H1 (cell line): ENCODE results near the gene PRR5. TPM values are rescaled to one million over a fixed set of nuclear protein-coding genes. Genes with fewer than 3 reads are reported as not detected.

ENCODE experiments used
- CTCF ChIA-PET: fragments of 300-600 bp; sonication (Branson Sonifier 250); formaldehyde crosslinking; loops from one replicate; lab custom pipeline; 2021; ENCODE audit not compliant: partially characterized antibody; lab: Charles Lee
- POLR2A ChIA-PET: fragments of 300-600 bp; sonication (Branson Sonifier 250); formaldehyde crosslinking; loops from one replicate; lab custom pipeline; 2021; ENCODE audit warnings: inconsistent platforms; ENCODE audit not compliant: partially characterized antibody; lab: Charles Lee
- DNase-seq, 2 experiments: peaks; one replicate each; pipeline versions ENCODE4 v3.0.0 to v3.0.0-alpha.2; 2010 to 2022; ENCODE audit warnings: low spot score in 2 of 2, low read depth in 1 of 2, mixed read lengths in 1 of 2
- FAIRE-seq: peaks from 2 replicates; lab custom pipeline; 2011; peaks lifted over from hg19 to GRCh38; lab: Jason Lieb, UNC
- H2AFZ ChIP-seq: 2 replicates; pipeline ENCODE4 v1.8.1; 2012; ENCODE audit warnings: low read length, inconsistent platforms
- H2AK5ac ChIP-seq: 2 replicates; pipeline ENCODE4 v1.6.1; 2013; ENCODE audit warnings: low read depth, low read length
- H2BK120ac ChIP-seq: replicated peaks from 2 replicates; pipeline ENCODE3; 2013; ENCODE audit warnings: low read depth, low read length, inconsistent platforms
- H2BK12ac ChIP-seq: 2 replicates; pipeline ENCODE4 v1.6.1; 2013; ENCODE audit warnings: low read depth, low read length
- H2BK15ac ChIP-seq: 2 replicates; pipeline ENCODE4 v1.6.1; 2013; ENCODE audit warnings: low read length
- H2BK20ac ChIP-seq: 2 replicates; pipeline ENCODE4 v1.6.1; 2013; ENCODE audit warnings: low read length
- H2BK5ac ChIP-seq: 2 replicates; pipeline ENCODE4 v1.6.1; 2013; ENCODE audit warnings: low read depth, low read length
- H3K14ac ChIP-seq: 2 replicates; pipeline ENCODE4 v1.6.1; 2013; ENCODE audit warnings: inconsistent platforms; ENCODE audit not compliant: insufficient read length
- H3K18ac ChIP-seq: 2 replicates; pipeline ENCODE4 v1.6.1; 2013; ENCODE audit warnings: low read length; ENCODE audit errors: extremely low read depth
- H3K23ac ChIP-seq: 2 replicates; pipeline ENCODE4 v1.6.1; 2013; ENCODE audit warnings: inconsistent platforms; ENCODE audit not compliant: insufficient read length
- H3K23me2 ChIP-seq: 2 replicates; pipeline ENCODE4 v1.6.1; 2013; ENCODE audit warnings: low read depth, low read length
- H3K27ac ChIP-seq: 2 replicates; pipeline ENCODE4 v1.6.1; 2011; ENCODE audit warnings: low read depth, low read length, inconsistent platforms
- H3K27me3 ChIP-seq, 4 experiments: replicated peaks in 1 of 4; 1 replicate in 1 of 4; 2 replicates in 3 of 4; pipeline versions ENCODE4 v1.6.1 to v1.8.1; 2011 to 2013; ENCODE audit warnings: low read length in 3 of 4, mild to moderate bottlenecking in 3 of 4, inconsistent platforms in 2 of 4, mixed read lengths in 2 of 4, moderate library complexity in 1 of 4; ENCODE audit not compliant: control insufficient read depth in 3 of 4, insufficient read depth in 3 of 4; ENCODE audit errors: extremely low read depth in 1 of 4
- H3K36me3 ChIP-seq, 4 experiments: 2 replicates each; pipeline versions ENCODE4 v1.6.1 to v1.8.1; 2011 to 2013; ENCODE audit warnings: mild to moderate bottlenecking in 4 of 4, low read length in 3 of 4, moderate library complexity in 2 of 4, control low read depth in 1 of 4, inconsistent platforms in 1 of 4; ENCODE audit not compliant: insufficient read depth in 4 of 4, control insufficient read depth in 2 of 4
- H3K4ac ChIP-seq: replicated peaks from 2 replicates; pipeline ENCODE3; 2013; ENCODE audit warnings: low read length, low read depth, mixed read lengths, inconsistent platforms; ENCODE audit not compliant: insufficient read length
- H3K4me1 ChIP-seq, 4 experiments: replicated peaks in 1 of 4; 1 replicate in 1 of 4; 2 replicates in 3 of 4; pipeline versions ENCODE4 v1.6.1 to v1.8.1; 2011 to 2013; ENCODE audit warnings: low read length in 3 of 4, inconsistent platforms in 2 of 4, mixed read lengths in 1 of 4; ENCODE audit not compliant: insufficient read depth in 4 of 4, control insufficient read depth in 3 of 4
- H3K4me2 ChIP-seq, 2 experiments: 2 replicates each; pipeline versions ENCODE4 v1.6.1 to v1.8.1; 2011 to 2013; ENCODE audit warnings: low read depth in 2 of 2, low read length in 2 of 2, control low read depth in 1 of 2, inconsistent platforms in 1 of 2, mild to moderate bottlenecking in 1 of 2; ENCODE audit not compliant: insufficient read depth in 1 of 2
- H3K4me3 ChIP-seq, 4 experiments: fragments of 200-600, 300-600 bp in 1 of 4; sonication (generic), shearing (Covaris generic), sonication (Bioruptor Twin) in 1 of 4; 2 replicates each; pipeline versions ENCODE4 v1.5.1 to v1.8.1; 2011 to 2016; ENCODE audit warnings: low read length in 4 of 4, low read depth in 3 of 4, control low read depth in 2 of 4, inconsistent platforms in 2 of 4, mild to moderate bottlenecking in 2 of 4, mixed read lengths in 1 of 4, moderate library complexity in 1 of 4; ENCODE audit not compliant: insufficient read depth in 2 of 4; ENCODE audit errors: extremely low read depth in 1 of 4
- H3K56ac ChIP-seq: replicated peaks from 2 replicates; pipeline ENCODE3; 2013; ENCODE audit warnings: low read depth, mild to moderate bottlenecking, mixed read lengths, low read length, inconsistent platforms; ENCODE audit not compliant: insufficient read length
- H3K79me1 ChIP-seq: 2 replicates; pipeline ENCODE4 v1.6.1; 2013; ENCODE audit warnings: low read depth, low read length, control low read depth
- H3K79me2 ChIP-seq, 2 experiments: 2 replicates each; pipeline versions ENCODE4 v1.6.1 to v1.8.1; 2012 to 2013; ENCODE audit warnings: low read length in 2 of 2, mild to moderate bottlenecking in 2 of 2, inconsistent platforms in 1 of 2; ENCODE audit not compliant: insufficient read depth in 2 of 2, control insufficient read depth in 1 of 2
- H3K9ac ChIP-seq, 4 experiments: replicated peaks in 1 of 4; 1 replicate in 1 of 4; 2 replicates in 3 of 4; pipeline versions ENCODE4 v1.6.1 to v1.8.1; 2011 to 2013; ENCODE audit warnings: low read depth in 3 of 4, low read length in 3 of 4, control low read depth in 2 of 4, mild to moderate bottlenecking in 2 of 4, moderate library complexity in 2 of 4, inconsistent platforms in 1 of 4; ENCODE audit errors: extremely low read depth in 1 of 4
- H3K9me3 ChIP-seq, 2 experiments: 2 replicates each; pipeline versions ENCODE4 v1.6.1 to v1.8.1; 2012 to 2013; ENCODE audit warnings: mild to moderate bottlenecking in 2 of 2, moderate library complexity in 2 of 2, control low read depth in 1 of 2, inconsistent platforms in 1 of 2, low read depth in 1 of 2, low read length in 1 of 2, mixed read lengths in 1 of 2; ENCODE audit not compliant: insufficient read depth in 2 of 2
- H4K20me1 ChIP-seq, 2 experiments: replicated peaks in 1 of 2; 2 replicates each; pipeline versions ENCODE3 to v1.8.1; 2011 to 2013; ENCODE audit warnings: inconsistent platforms in 2 of 2, low read length in 2 of 2, mild to moderate bottlenecking in 1 of 2; ENCODE audit not compliant: insufficient read depth in 2 of 2, control insufficient read depth in 1 of 2
- H4K5ac ChIP-seq: 2 replicates; pipeline ENCODE4 v1.6.1; 2013; ENCODE audit warnings: low read length, low read depth, mixed read lengths, inconsistent platforms; ENCODE audit not compliant: insufficient read length
- H4K8ac ChIP-seq: 2 replicates; pipeline ENCODE4 v1.8.0; 2013; ENCODE audit warnings: mild to moderate bottlenecking, moderate library complexity, low read length, inconsistent platforms; ENCODE audit not compliant: insufficient read depth; ENCODE audit errors: extremely low read depth
- H4K91ac ChIP-seq: replicated peaks from 2 replicates; pipeline ENCODE3; 2013; ENCODE audit warnings: low read length, mixed read lengths, inconsistent platforms; ENCODE audit not compliant: insufficient read length
- ASH2L ChIP-seq: fragments of 200-600, 300-600 bp; sonication (generic); IDR thresholded peaks from one replicate; pipeline ENCODE4 v1.7.1; 2017; ENCODE audit warnings: low read length
- FOSL1 ChIP-seq: IDR thresholded peaks from 2 replicates; pipeline ENCODE4 v1.6.1; 2011; ENCODE audit warnings: mild to moderate bottlenecking, low read depth, low read length, moderate library complexity; ENCODE audit not compliant: insufficient read depth
- POU5F1 ChIP-seq: IDR thresholded peaks from 2 replicates; pipeline ENCODE4 v1.6.1; 2011; ENCODE audit warnings: low read depth, mild to moderate bottlenecking, low read length, moderate library complexity
- RAD21 ChIP-seq, 2 experiments: IDR thresholded peaks in 1 of 2; conservative IDR thresholded peaks in 1 of 2; 2 replicates each; pipeline ENCODE4 v1.6.1; 2011; ENCODE audit warnings: low read depth in 2 of 2, low read length in 2 of 2, improper control_type of control experiment in 1 of 2, inconsistent platforms in 1 of 2, mild to moderate bottlenecking in 1 of 2, moderate library complexity in 1 of 2
- RFX5 ChIP-seq: IDR thresholded peaks from 2 replicates; pipeline ENCODE4 v1.6.1; 2011; ENCODE audit warnings: low read depth, low read length, improper control_type of control experiment, borderline replicate concordance
- SRF ChIP-seq: IDR thresholded peaks from 2 replicates; pipeline ENCODE4 v1.6.1; 2011; ENCODE audit warnings: mild to moderate bottlenecking, low read depth, low read length, moderate library complexity
- YY1 ChIP-seq: IDR thresholded peaks from 2 replicates; pipeline ENCODE4 v1.6.1; 2011; ENCODE audit warnings: low read depth, mild to moderate bottlenecking, low read length
- WGBS, 2 experiments: shearing (Covaris generic) in 1 of 2; methylation state at CpG; one replicate each; pipeline versions ENCODE4 v1.1.6 to v1.1.7; 2013 to 2015; ENCODE audit warnings: low lambda C conversion rate in 2 of 2, mixed read lengths in 2 of 2, inconsistent platforms in 1 of 2, low coverage in 1 of 2, missing lambda C conversion rate in 1 of 2; ENCODE audit not compliant: insufficient replicate concordance in 2 of 2, insufficient coverage in 1 of 2, insufficient read length in 1 of 2; ENCODE audit errors: extremely low coverage in 1 of 2, missing lambda C conversion rate in 1 of 2; 5-methylcytosine and 5-hydroxymethylcytosine counted together
- polyA plus RNA-seq, 7 experiments: library from polyadenylated mRNA; depleted of rRNA in 3 of 7; stranded (reverse) in 5 of 7; unstranded in 2 of 7; fragments of >200 nt in 5 of 7; fragments of 200-250 nt in 2 of 7; gene quantifications; 1 replicate in 5 of 7; 2 replicates in 1 of 7; 4 replicates in 1 of 7; pipeline versions ENCODE4 v1.2.1 to v1.2.3, GENCODE V29; 2011 to 2013; ENCODE audit warnings: missing spikeins in 2 of 7, mixed read lengths in 2 of 7
- total RNA-seq: library from RNA; stranded (reverse); fragmentation: NEBNext Ultra II Directional; extraction: Animal tissue kit (Norgen Biotek cat#: 25700); gene quantifications from 2 replicates; pipeline ENCODE4 v1.2.1, GENCODE V29; 2021

PRR5 gene
- total and polyA plus RNA-seq, 2 of the 8 experiments (the other 6 are each of a cell fraction or from before 2014, with no cell fraction given) = 16.5 to 25.7 TPM

- POLR2A ChIA-PET = interaction anchor here (0.7 to 1.1 kb wide), 4 partner anchors 10 to 33 kb away, joined by 3 to 4 read pairs (median 4); partner anchors contain the start of gene ARHGAP8
- peaks cover 8% of the 10 kb centered on the region for H3K79me1 ChIP-seq
- no peak overlapping the region for H2BK20ac ChIP-seq
- H2AFZ ChIP-seq = no peak overlapping the region
- no peak overlapping the region for H2BK120ac ChIP-seq
- no peaks in the 10 kb centered on the region for H3K9me3 ChIP-seq
- 94% methylated on average over 21 of the region's 23 CpGs; no CpG with 5 or more reads in 1 of the 2 experiments for WGBS, 2 experiments
- no peak overlapping the region; the same call in 1 of the 2 replicates for H3K18ac ChIP-seq
- H3K4ac ChIP-seq = no peak overlapping the region
- no peak overlapping the region for H3K4me3 ChIP-seq
- H3K23me2 ChIP-seq = no peaks in the 10 kb centered on the region
- DNase-seq = no peak
- H4K8ac ChIP-seq = peak overlapping the region; percentile 74; the same call in 1 of the 2 replicates
- peaks cover 0 to 29% of the 10 kb centered on the region in 2 experiments; a peak in 2 of 4 replicates for H3K79me2 ChIP-seq
- TF ChIP-seq FOSL1 = no peak
- TF ChIP-seq SRF = no peak
- no peak for TF ChIP-seq RFX5
- no peak for TF ChIP-seq RAD21 (IDR thresholded peaks at IDR 0.05 in 1 of 2, conservative IDR thresholded peaks at IDR 0.05 in 1 of 2; ENCODE audit: low read depth in 2 of 2, low read length in 2 of 2)
- TF ChIP-seq ASH2L = no peak
- TF ChIP-seq POU5F1 = no peak
- TF ChIP-seq YY1 = no peak
- TF ChIP-seq, all 59 proteins: peak for 0
- no peak overlapping the region for H3K9ac ChIP-seq
- no peak overlapping the region; the same call in 1 of the 2 replicates for H2AK5ac ChIP-seq
- FAIRE-seq = no peak
- H4K5ac ChIP-seq = no peak overlapping the region
- no peak overlapping the region; a peak in 1 of 4 replicates for H3K4me2 ChIP-seq
- no peak overlapping the region for H3K27ac ChIP-seq
- H4K20me1 ChIP-seq = peaks cover 8% of the 10 kb centered on the region in 2 experiments
- no peak overlapping the region for H3K23ac ChIP-seq
- peak overlapping the region; percentile 60; the same call in 1 of the 2 replicates for H2BK5ac ChIP-seq
- H3K36me3 ChIP-seq = no peaks in the 10 kb centered on the region
- no peaks in the 10 kb centered on the region for H3K27me3 ChIP-seq
- no peak overlapping the region for H3K56ac ChIP-seq
- CTCF ChIA-PET = interaction anchor here (1.5 kb wide), 1 partner anchor 11 kb away, joined by 7 read pairs; no protein-coding TSS in a partner anchor
- H4K91ac ChIP-seq = no peak overlapping the region
- H3K14ac ChIP-seq = no peak overlapping the region
- no peak overlapping the region for H2BK15ac ChIP-seq
- H2BK12ac ChIP-seq = no peak overlapping the region
- H3K4me1 ChIP-seq = peaks cover 2 to 14% (median 7%) of the 10 kb centered on the region in 4 experiments; a peak in 5 of 7 replicates
These were observed 63.7 kb downstream of the PRR5 start for GRCh38 chr22:44765571-44766285.
